NT2/D1 (cell line): Measurements from ENCODE around the gene QTRT2.

ENCODE experiments used
- DNase-seq: peaks from one replicate; pipeline ENCODE4 v3.0.0-alpha.2; 2011; ENCODE audit warnings: low read depth, low spot score
- H3K27me3 ChIP-seq: 2 replicates; pipeline ENCODE4 v1.6.0; 2011; ENCODE audit warnings: mild to moderate bottlenecking; ENCODE audit not compliant: insufficient read length, insufficient read depth
- H3K36me3 ChIP-seq: 2 replicates; pipeline ENCODE4 v1.6.1; 2011; ENCODE audit warnings: mild to moderate bottlenecking, low read length, mixed read lengths; ENCODE audit not compliant: insufficient read depth, insufficient read length
- H3K4me1 ChIP-seq: 2 replicates; pipeline ENCODE4 v1.5.1; 2011; ENCODE audit not compliant: insufficient read depth, insufficient read length
- H3K4me3 ChIP-seq: 2 replicates; pipeline ENCODE4 v1.5.1; 2011; ENCODE audit warnings: low read depth; ENCODE audit not compliant: insufficient read length
- H3K9ac ChIP-seq: 2 replicates; pipeline ENCODE4 v1.6.0; 2011; ENCODE audit warnings: low read depth; ENCODE audit not compliant: insufficient read length
- H3K9me3 ChIP-seq: 2 replicates; pipeline ENCODE4 v1.5.1; 2011; ENCODE audit warnings: mild to moderate bottlenecking, low read length; ENCODE audit not compliant: insufficient read depth
- SUZ12 ChIP-seq: IDR thresholded peaks from 2 replicates; pipeline ENCODE4 v1.6.1; 2011; ENCODE audit not compliant: insufficient read length, insufficient read depth; ENCODE audit errors: extremely low read depth
- YY1 ChIP-seq: IDR thresholded peaks from 2 replicates; pipeline ENCODE4 v1.6.1; 2011; ENCODE audit not compliant: insufficient read length, insufficient read depth
- ZNF274 ChIP-seq: IDR thresholded peaks from 2 replicates; pipeline ENCODE4 v1.6.1; 2011; ENCODE audit warnings: mild to moderate bottlenecking, low read depth, low read length

The QTRT2 gene

GRCh38 chr3:114126461-114126860, 69.9 kb downstream of the QTRT2 start:
- H3K4me3 ChIP-seq: no peak overlapping the region
- no peak overlapping the region for H3K9ac ChIP-seq
- H3K9me3 ChIP-seq: no peaks in the 10 kb centered on the region; the same call in 1 of the 2 replicates
- H3K4me1 ChIP-seq: peaks cover 3% of the 10 kb centered on the region
- DNase-seq: no peak
- no peaks in the 10 kb centered on the region for H3K27me3 ChIP-seq
- TF ChIP-seq ZNF274 (no peak), SUZ12 (no peak), YY1 (no peak)
- no peaks in the 10 kb centered on the region for H3K36me3 ChIP-seq

- no peak for TF ChIP-seq YY1
- TF ChIP-seq ZNF274: no peak
- no peaks in the 10 kb centered on the region for H3K36me3 ChIP-seq
- H3K4me1 ChIP-seq: no peaks in the 10 kb centered on the region
- H3K9ac ChIP-seq: no peak overlapping the region
- H3K4me3 ChIP-seq: no peak overlapping the region
- no peaks in the 10 kb centered on the region for H3K27me3 ChIP-seq
- no peaks in the 10 kb centered on the region; the same call in 1 of the 2 replicates for H3K9me3 ChIP-seq
- DNase-seq: no peak
Observed at GRCh38 chr3:114127517-114127916, 71.0 kb downstream of the QTRT2 start.

- Histone ChIP-seq H3K9me3 (no peaks in the 10 kb centered on the region; the same call in 1 of the 2 replicates), H3K4me1 (no peaks in the 10 kb centered on the region), H3K4me3 (no peak overlapping the region), H3K27me3 (no peaks in the 10 kb centered on the region), H3K36me3 (no peaks in the 10 kb centered on the region), H3K9ac (no peak overlapping the region)
- TF ChIP-seq SUZ12: no peak
- TF ChIP-seq YY1: no peak
- no peak for DNase-seq
Observed at GRCh38 chr3:114128231-114128630, 71.7 kb downstream of the QTRT2 start.

GRCh38 chr3:114128826-114129225, 72.3 kb downstream of the QTRT2 start:
- Histone ChIP-seq H3K9me3 (no peaks in the 10 kb centered on the region; the same call in 1 of the 2 replicates), H3K27me3 (no peaks in the 10 kb centered on the region), H3K4me3 (no peak overlapping the region), H3K36me3 (no peaks in the 10 kb centered on the region), H3K9ac (no peak overlapping the region), H3K4me1 (no peaks in the 10 kb centered on the region)
- TF ChIP-seq YY1 (no peak), ZNF274 (no peak), SUZ12 (no peak)
- no peak for DNase-seq

- TF ChIP-seq YY1 (no peak), SUZ12 (no peak), ZNF274 (no peak)
- Histone ChIP-seq H3K9ac (no peak overlapping the region), H3K4me1 (no peaks in the 10 kb centered on the region), H3K9me3 (no peaks in the 10 kb centered on the region; the same call in 1 of the 2 replicates), H3K36me3 (no peaks in the 10 kb centered on the region), H3K27me3 (no peaks in the 10 kb centered on the region), H3K4me3 (no peak overlapping the region)
- DNase-seq: no peak
Observed at GRCh38 chr3:114132500-114132899, 76.0 kb downstream of the QTRT2 start.

- H3K9ac ChIP-seq: no peak overlapping the region
- TF ChIP-seq ZNF274: no peak
- no peak for TF ChIP-seq SUZ12
- TF ChIP-seq YY1: no peak
- H3K27me3 ChIP-seq: no peaks in the 10 kb centered on the region
- DNase-seq: no peak
- no peaks in the 10 kb centered on the region for H3K36me3 ChIP-seq
- no peaks in the 10 kb centered on the region for H3K4me1 ChIP-seq
- no peaks in the 10 kb centered on the region for H3K9me3 ChIP-seq
- H3K4me3 ChIP-seq: no peak overlapping the region
Observed at GRCh38 chr3:114133947-114134346, 77.4 kb downstream of the QTRT2 start.
